GM10266 (cell line): ENCODE data around the gene PPME1.

Experiments used
- DNase-seq: peaks from one replicate; pipeline ENCODE4 v3.0.0; 2012; ENCODE audit errors: extremely low spot score
- CTCF ChIP-seq: IDR thresholded peaks from 2 replicates; pipeline ENCODE4 v1.5.1; 2012; ENCODE audit warnings: mild to moderate bottlenecking, low read depth; ENCODE audit not compliant: control insufficient read depth, insufficient read depth; ENCODE audit errors: missing control alignments

PPME1 gene

GRCh38 chr11:74278103-74278502, 107.0 kb downstream of the PPME1 start:
- DNase-seq: no peak
- TF ChIP-seq CTCF: no peak

- DNase-seq: no peak
- TF ChIP-seq CTCF: no peak
These were observed 107.7 kb downstream of the PPME1 start for GRCh38 chr11:74278721-74279161.

GRCh38 chr11:74279256-74279655, 108.2 kb downstream of the PPME1 start:
- TF ChIP-seq CTCF: no peak
- DNase-seq: no peak

- no peak for TF ChIP-seq CTCF
- DNase-seq: no peak
These were observed 109.4 kb downstream of the PPME1 start for GRCh38 chr11:74280494-74280893.

GRCh38 chr11:74282421-74282820, 111.3 kb downstream of the PPME1 start:
- no peak for DNase-seq
- no peak for TF ChIP-seq CTCF

GRCh38 chr11:74282914-74283371, 111.9 kb downstream of the PPME1 start:
- no peak for TF ChIP-seq CTCF
- DNase-seq: no peak

GRCh38 chr11:74283580-74284180, 112.6 kb downstream of the PPME1 start:
- DNase-seq: no peak
- TF ChIP-seq CTCF: no peak
